Small intestine (tissue), 7 donors: ENCODE measurements around the gene DNAJA1. TPM values are rescaled to one million over a fixed set of nuclear protein-coding genes. Genes with fewer than 3 reads are reported as not detected.
"Not testable (repeated sequence)": the region's sequence is repeated elsewhere in the genome, so short reads cannot be mapped to it uniquely, and the experiment has no call there.

Experiments used
- DNase-seq, 2 donors: peaks; one replicate each; pipeline versions ENCODE4 v3.0.0 to v3.0.0-alpha.2; 2013
- FAIRE-seq: peaks from 2 replicates; lab custom pipeline; 2012; peaks lifted over from hg19 to GRCh38; lab: Jason Lieb, UNC
- H3K27ac ChIP-seq, 3 donors: one replicate each; pipeline ENCODE4 v1.5.1; 2013; ENCODE audit warnings: low read length in 2 of 3, mild to moderate bottlenecking in 2 of 3, control low read depth in 1 of 3, inconsistent platforms in 1 of 3, low read depth in 1 of 3, moderate library complexity in 1 of 3
- H3K27me3 ChIP-seq, 3 donors: one replicate each; pipeline ENCODE4 v1.6.1; 2013; ENCODE audit warnings: low read length in 3 of 3, inconsistent platforms in 1 of 3; ENCODE audit not compliant: control insufficient read depth in 3 of 3, insufficient read depth in 3 of 3
- H3K36me3 ChIP-seq, 3 donors: one replicate each; pipeline ENCODE4 v1.6.1; 2013; ENCODE audit warnings: low read length in 3 of 3, inconsistent platforms in 1 of 3, low read depth in 1 of 3, mild to moderate bottlenecking in 1 of 3, moderate library complexity in 1 of 3; ENCODE audit not compliant: control insufficient read depth in 3 of 3, insufficient read depth in 2 of 3
- H3K4me1 ChIP-seq, 3 donors: one replicate each; pipeline ENCODE4 v1.6.1; 2013; ENCODE audit warnings: low read length in 2 of 3, inconsistent platforms in 1 of 3, low read depth in 1 of 3, mild to moderate bottlenecking in 1 of 3, moderate library complexity in 1 of 3; ENCODE audit not compliant: control insufficient read depth in 3 of 3, insufficient read depth in 2 of 3
- H3K4me3 ChIP-seq, 3 donors: one replicate each; pipeline ENCODE4 v1.5.1; 2013; ENCODE audit warnings: low read length in 3 of 3, control low read depth in 1 of 3, inconsistent platforms in 1 of 3, low read depth in 1 of 3, mild to moderate bottlenecking in 1 of 3, moderate library complexity in 1 of 3
- H3K9me3 ChIP-seq, 2 donors: one replicate each; pipeline ENCODE4 v1.6.1; 2013; ENCODE audit warnings: low read depth in 1 of 2, low read length in 1 of 2; ENCODE audit not compliant: control insufficient read depth in 2 of 2, insufficient read depth in 1 of 2
- WGBS, 3 donors: extraction: QIAGEN DNeasy Blood & Tissue Kit; methylation state at CpG; one replicate each; pipeline ENCODE4 v1.1.7; 2013; 5-methylcytosine and 5-hydroxymethylcytosine counted together
- polyA plus RNA-seq, 4 donors: library from polyadenylated mRNA; stranded (reverse) in 3 of 4; unstranded in 1 of 4; fragments of 200-250 nt in 3 of 4; fragments of 120-200 nt in 1 of 4; gene quantifications; one replicate each; pipeline versions ENCODE4 v1.2.1 to v1.2.3, GENCODE V29; 2013
- donor health status: healthy with polysubstance abuse.
- donor health status: control.
- donor health status: control.
- donor health status: Bipolar disorder and iron deficiency.
- donor health status: healthy.

The DNAJA1 gene
- polyA plus RNA-seq, 4 donors = 40.8 to 123 (median 55.4) TPM

DNA sequence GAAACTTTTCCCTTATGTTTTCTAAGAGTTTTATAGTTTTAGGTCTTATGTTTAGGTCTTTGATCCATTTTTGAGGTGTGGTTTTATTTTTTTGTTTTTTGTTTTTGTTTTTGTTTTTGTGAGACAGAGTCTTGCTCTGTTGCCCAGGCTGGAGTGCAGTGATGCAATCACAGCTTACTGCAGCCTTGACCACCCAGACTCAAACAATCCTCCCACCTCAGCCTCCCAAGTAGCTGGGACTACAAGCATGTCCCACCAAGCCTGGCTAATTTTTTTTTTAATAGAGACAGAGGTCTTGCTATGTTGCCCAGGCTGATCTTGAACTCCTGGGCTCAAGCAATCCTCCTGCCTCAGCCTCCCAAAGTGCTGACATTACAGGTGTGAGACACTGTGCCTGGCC is 19.7 kb upstream of the DNAJA1 start:
- not testable (repeated sequence) for H3K9me3 ChIP-seq, H3K36me3 ChIP-seq, DNase-seq, FAIRE-seq, H3K4me3 ChIP-seq, H3K27me3 ChIP-seq, H3K27ac ChIP-seq, H3K4me1 ChIP-seq

- Histone ChIP-seq H3K27ac (no peak overlapping the region), H3K9me3 (no peaks in the 10 kb centered on the region), H3K4me1 (no peaks in the 10 kb centered on the region), H3K27me3 (no peaks in the 10 kb centered on the region), H3K36me3 (no peaks in the 10 kb centered on the region), H3K4me3 (no peak overlapping the region)
- no peak for FAIRE-seq
- WGBS, 3 donors = 73 to 91% (median 87%) methylated on average over 4 of the region's 4 CpGs
- DNase-seq = no peak
These were observed 17.3 kb upstream of the DNAJA1 start for GRCh38 chr9:33007755-33008154.

DNA sequence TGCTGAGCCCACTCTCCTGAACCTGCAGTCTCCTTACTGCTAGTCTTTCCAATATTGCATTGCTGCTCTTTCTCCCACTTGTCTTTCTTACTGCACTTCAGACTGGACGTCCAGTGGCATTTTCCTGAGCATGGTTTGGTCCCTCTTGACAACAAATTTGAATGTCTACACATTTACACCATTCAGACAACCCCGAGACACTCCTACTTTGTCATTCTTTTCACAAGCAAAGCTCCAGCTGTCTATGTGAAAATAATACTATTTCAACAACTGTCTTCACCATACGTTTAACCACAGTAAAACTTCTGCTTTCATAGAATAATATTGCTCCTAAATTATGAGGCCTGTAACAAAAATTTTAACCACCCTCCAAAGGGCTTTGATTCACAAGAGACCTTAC is 13.2 kb upstream of the DNAJA1 start:
- Histone ChIP-seq H3K27me3 (no peaks in the 10 kb centered on the region), H3K4me3 (no peak overlapping the region), H3K36me3 (peaks cover 0 to 2% (median 0%) of the 10 kb centered on the region in 3 donors), H3K27ac (no peak overlapping the region), H3K4me1 (no peaks in the 10 kb centered on the region), H3K9me3 (no peaks in the 10 kb centered on the region)
- DNase-seq = no peak
- no peak for FAIRE-seq
- WGBS, 3 donors = 79 to 88% (median 83%) methylated on average over 3 of the region's 3 CpGs

GRCh38 chr9:33012328-33013069 is 12.6 kb upstream of the DNAJA1 start:
- Histone ChIP-seq H3K36me3 (peaks cover 0 to 2% (median 0%) of the 10 kb centered on the region in 3 donors), H3K4me1 (no peaks in the 10 kb centered on the region), H3K27ac (no peak overlapping the region), H3K27me3 (no peaks in the 10 kb centered on the region), H3K9me3 (no peaks in the 10 kb centered on the region), H3K4me3 (no peak overlapping the region)
- FAIRE-seq = no peak
- no peak for DNase-seq
- 71 to 82% (median 71%) methylated on average over 3 of the region's 3 CpGs for WGBS, 3 donors

DNA sequence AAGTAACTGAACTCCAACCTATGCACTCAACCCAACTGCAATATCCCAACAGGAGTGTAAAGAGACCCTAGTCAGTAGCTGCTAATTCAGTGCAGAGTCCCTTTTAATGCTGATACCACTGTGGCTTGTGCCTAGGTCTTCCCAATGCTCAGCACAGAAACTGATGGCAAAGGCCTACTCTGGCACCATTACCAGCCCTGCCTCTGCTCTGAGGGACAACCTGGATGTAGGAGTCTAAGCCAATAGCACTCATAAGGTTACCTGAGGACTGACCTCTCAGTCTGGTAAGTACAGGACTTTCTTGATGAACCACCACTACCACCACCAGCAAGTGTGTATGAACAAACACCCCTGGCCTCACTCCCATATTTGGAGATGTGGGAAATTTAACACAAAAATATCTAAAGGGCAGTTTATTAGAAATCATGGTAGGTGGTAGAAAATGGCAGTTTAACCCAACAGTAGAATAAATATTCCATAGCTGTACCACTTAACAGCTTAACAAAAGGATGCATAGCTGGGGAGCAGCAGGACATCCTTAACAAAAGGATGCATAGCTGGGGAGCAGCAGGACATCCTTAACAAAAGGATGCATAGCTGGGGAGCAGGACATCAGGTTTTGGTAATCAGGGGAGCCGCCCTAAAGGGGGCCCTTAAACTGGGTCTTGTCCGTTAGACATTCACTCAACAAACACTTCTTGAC is 11.0 kb upstream of the DNAJA1 start:
- Histone ChIP-seq H3K4me3 (no peak overlapping the region), H3K36me3 (peaks cover 0 to 8% (median 0%) of the 10 kb centered on the region in 3 donors), H3K27me3 (no peaks in the 10 kb centered on the region), H3K9me3 (no peaks in the 10 kb centered on the region), H3K4me1 (no peaks in the 10 kb centered on the region), H3K27ac (no peak overlapping the region)
- WGBS, 3 donors = 54 to 93% (median 86%) methylated on average over 2 of the region's 2 CpGs
- DNase-seq = no peak
- no peak for FAIRE-seq

GRCh38 chr9:33014665-33015014 is 10.4 kb upstream of the DNAJA1 start:
- H3K36me3 ChIP-seq = peaks cover 0 to 11% (median 0%) of the 10 kb centered on the region in 3 donors
- no peak for DNase-seq
- WGBS, 3 donors = 90 to 94% (median 91%) methylated on average over 1 of the region's 1 CpG
- no peaks in the 10 kb centered on the region for H3K27me3 ChIP-seq
- H3K9me3 ChIP-seq = peaks cover 0 to 2% of the 10 kb centered on the region in 2 donors
- FAIRE-seq = no peak
- H3K4me3 ChIP-seq = no peak overlapping the region
- H3K27ac ChIP-seq = no peak overlapping the region
- H3K4me1 ChIP-seq = no peaks in the 10 kb centered on the region

GRCh38 chr9:33017283-33018041 is 7.6 kb upstream of the DNAJA1 start:
- Histone ChIP-seq H3K27me3 (no peaks in the 10 kb centered on the region), H3K4me1 (no peaks in the 10 kb centered on the region), H3K27ac (no peak overlapping the region), H3K36me3 (peaks cover 0 to 19% (median 3%) of the 10 kb centered on the region in 3 donors), H3K9me3 (peaks cover 0 to 4% of the 10 kb centered on the region in 2 donors), H3K4me3 (no peak overlapping the region)
- FAIRE-seq (no peak), DNase-seq (no peak)
- WGBS, 3 donors = 82 to 90% (median 89%) methylated on average over 6 of the region's 6 CpGs

DNA sequence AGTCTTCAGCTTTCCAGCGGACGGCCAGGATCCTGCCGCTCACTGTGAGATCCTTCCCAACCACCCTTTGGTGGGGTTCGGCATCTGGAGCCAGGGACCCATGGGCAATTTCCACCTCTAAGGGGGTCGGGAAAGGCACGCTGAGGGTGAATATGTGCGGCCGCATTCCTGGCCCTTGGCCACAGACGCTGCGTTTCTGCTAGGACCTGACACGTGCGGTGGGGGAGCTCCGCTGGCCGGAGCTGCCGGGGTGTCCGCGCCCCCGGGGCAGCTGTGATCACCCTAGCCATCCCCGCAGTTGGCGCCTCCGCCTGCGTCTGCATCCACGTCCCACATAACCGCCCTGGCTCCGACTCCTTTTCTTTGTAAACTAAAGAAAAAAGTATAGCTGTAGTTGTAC is 5.3 kb upstream of the DNAJA1 start:
- no peak overlapping the region for H3K4me3 ChIP-seq
- H3K36me3 ChIP-seq = peaks cover 0 to 25% (median 3%) of the 10 kb centered on the region in 3 donors
- H3K9me3 ChIP-seq = peaks cover 0 to 4% of the 10 kb centered on the region in 2 donors
- H3K27me3 ChIP-seq = no peaks in the 10 kb centered on the region
- DNase-seq (no peak), FAIRE-seq (no peak)
- H3K27ac ChIP-seq = no peak overlapping the region
- WGBS, 3 donors = 92 to 94% (median 93%) methylated on average over 25 of the region's 25 CpGs
- peaks cover 0 to 7% (median 0%) of the 10 kb centered on the region in 3 donors for H3K4me1 ChIP-seq
